Calu3 (cell line): Measurements from ENCODE around the gene LBHD2. TPM values are rescaled to one million over a fixed set of nuclear protein-coding genes. Genes with fewer than 3 reads are reported as not detected.
"Not testable (repeated sequence)": the region's sequence is repeated elsewhere in the genome, so short reads cannot be mapped to it uniquely, and the experiment has no call there.

ENCODE experiments used
- Bru-seq: library from RNA; stranded (reverse); fragments of 400-500 nt; gene quantifications from one replicate; lab custom pipeline; 2021; lab: Mats Ljungman, UMichigan
- BruChase-seq, 2 experiments: library from RNA; stranded (reverse); fragments of 400-500 nt; gene quantifications; one replicate each; lab custom pipeline; 2021; lab: Mats Ljungman, UMichigan
- BruUV-seq: library from RNA; stranded (reverse); fragments of 400-500 nt; replicated peaks from 2 replicates; lab custom pipeline; 2021; lab: Mats Ljungman, UMichigan
- CTCF ChIA-PET: fragments of 300-600 bp; sonication (Branson Sonifier 250); formaldehyde crosslinking; loops from one replicate; lab custom pipeline; 2022; ENCODE audit warnings: antibody characterized with exemption; lab: Charles Lee
- DNase-seq: peaks from one replicate; pipeline ENCODE4 v3.0.0; 2022
- H3K27ac Mint-ChIP-seq: one replicate; pipeline ENCODE4 v1.8.0; 2022; ENCODE audit warnings: mixed read lengths; ENCODE audit not compliant: unreplicated experiment
- H3K27me3 Mint-ChIP-seq: one replicate; pipeline ENCODE4 v1.8.0; 2022; ENCODE audit warnings: mixed read lengths; ENCODE audit not compliant: unreplicated experiment
- H3K36me3 Mint-ChIP-seq: one replicate; pipeline ENCODE4 v1.8.0; 2022; ENCODE audit warnings: mild to moderate bottlenecking, moderate library complexity, mixed read lengths; ENCODE audit not compliant: insufficient read depth, unreplicated experiment
- H3K4me1 Mint-ChIP-seq: one replicate; pipeline ENCODE4 v1.8.0; 2022; ENCODE audit warnings: mild to moderate bottlenecking, low read depth, mixed read lengths; ENCODE audit not compliant: unreplicated experiment
- H3K4me3 Mint-ChIP-seq: one replicate; pipeline ENCODE4 v1.8.0; 2022; ENCODE audit warnings: mild to moderate bottlenecking, low read depth, moderate library complexity, mixed read lengths; ENCODE audit not compliant: unreplicated experiment
- H3K9me3 Mint-ChIP-seq: one replicate; pipeline ENCODE4 v1.8.0; 2022; ENCODE audit warnings: low read depth, mixed read lengths; ENCODE audit not compliant: unreplicated experiment
- intact Hi-C: fragments of 100-400 bp; cut with micrococcal nuclease; formaldehyde crosslinking; loops from one replicate; pipeline ENCODE4 v1.10.0; 2022; ENCODE audit not compliant: unreplicated experiment
- long read RNA-seq: library from polyadenylated mRNA; stranded (forward); transcript quantifications from one replicate; pipeline ENCODE4 v2.0.0, GENCODE V29; 2022
- total RNA-seq: library from RNA; stranded (reverse); gene quantifications from 2 replicates; pipeline ENCODE4 v1.2.3, GENCODE V29; 2022
- TF ChIP-seq, protein P1 (sequence below): fragments of 200-600 bp; IDR thresholded peaks from one replicate; pipeline ENCODE4 v1.8.0; 2022; ENCODE audit warnings: antibody characterized with exemption; ENCODE audit not compliant: unreplicated experiment

The LBHD2 gene
- total RNA-seq (not detected in 2 replicates), Bru-seq, nascent RNA (not detected), BruChase-seq, experiment 1, labeled RNA remaining after a 6-hour chase (not detected), BruChase-seq, experiment 2, labeled RNA remaining after a 2-hour chase (not detected)
- long read RNA-seq, result 0 reads

DNA sequence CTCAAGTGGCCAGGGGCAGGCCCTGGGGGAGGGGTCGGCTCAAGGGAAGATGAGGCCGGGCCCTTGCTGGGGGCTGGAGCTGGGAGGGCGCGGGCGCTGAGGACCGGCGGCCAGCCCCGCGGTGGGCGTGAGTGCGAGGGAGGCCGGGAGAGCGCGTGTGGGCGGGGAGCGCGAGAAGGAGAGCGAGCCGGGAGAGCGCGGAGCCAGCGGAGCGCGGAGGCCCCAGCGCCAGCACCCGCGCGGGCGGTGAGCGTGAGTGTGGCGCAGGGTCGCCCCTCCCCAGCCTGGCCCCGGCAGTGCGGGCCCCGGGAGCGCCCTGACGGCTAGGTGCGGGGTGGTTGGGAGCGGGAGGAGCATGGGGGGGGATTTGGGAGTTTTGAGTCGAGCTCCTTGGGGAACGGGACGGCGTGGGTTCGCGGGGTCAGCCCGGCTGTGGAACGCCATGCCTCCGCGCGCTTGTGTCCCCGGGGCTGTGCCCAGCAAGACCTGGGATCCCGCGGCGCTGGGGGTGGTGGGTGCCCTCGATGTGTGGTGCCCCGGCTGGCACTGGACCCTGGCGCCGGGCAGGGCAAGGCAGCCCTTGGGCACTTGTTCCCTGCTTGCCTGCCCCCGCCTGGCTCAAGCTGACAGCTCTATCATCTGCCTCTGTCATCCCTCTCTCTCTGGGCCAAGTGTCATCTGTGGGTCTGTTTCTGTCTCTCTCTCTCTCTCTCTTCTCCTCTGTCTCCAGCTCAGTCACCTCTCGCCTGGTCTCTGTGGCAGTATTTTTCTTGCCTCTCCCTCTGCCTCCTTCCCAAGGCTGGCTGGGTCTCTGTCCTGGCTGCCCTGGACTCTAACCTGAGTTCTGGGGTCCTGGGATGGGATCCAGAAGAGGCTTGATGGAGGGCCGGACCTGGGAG lies at the start of gene LBHD2:
Gene LBHD2, plus strand, starts transcription at position 190 of the 899 bp plus-strand sequence. CDS start 1,803 bp downstream, outside the sequence.
- CTCF ChIA-PET, result no interaction called here
- H3K4me1 Mint-ChIP-seq, result no peaks in the 10 kb centered on the region
- no TSS peak for BruUV-seq

DNA sequence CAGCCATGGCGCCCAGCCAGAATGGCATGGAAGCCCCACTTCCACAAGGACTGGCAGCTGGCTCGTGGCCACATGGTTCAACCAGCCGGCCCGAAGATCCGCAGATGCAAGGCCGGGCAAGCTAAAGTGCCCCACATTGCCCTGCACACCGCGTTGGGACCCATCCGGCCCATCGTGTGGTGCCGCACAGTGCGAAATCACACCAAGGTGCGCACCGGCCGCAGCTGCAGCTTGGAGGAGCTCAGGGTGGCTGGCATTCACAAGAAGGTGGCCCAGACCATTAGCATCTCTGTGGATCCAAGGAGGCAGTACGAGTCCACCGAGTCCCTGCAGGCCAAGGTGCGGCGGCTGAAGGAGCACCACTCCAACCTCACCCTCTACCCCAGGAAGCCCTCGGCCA lies 42.5 kb upstream of the LBHD2 start:
- TF ChIP-seq, protein P1, sequence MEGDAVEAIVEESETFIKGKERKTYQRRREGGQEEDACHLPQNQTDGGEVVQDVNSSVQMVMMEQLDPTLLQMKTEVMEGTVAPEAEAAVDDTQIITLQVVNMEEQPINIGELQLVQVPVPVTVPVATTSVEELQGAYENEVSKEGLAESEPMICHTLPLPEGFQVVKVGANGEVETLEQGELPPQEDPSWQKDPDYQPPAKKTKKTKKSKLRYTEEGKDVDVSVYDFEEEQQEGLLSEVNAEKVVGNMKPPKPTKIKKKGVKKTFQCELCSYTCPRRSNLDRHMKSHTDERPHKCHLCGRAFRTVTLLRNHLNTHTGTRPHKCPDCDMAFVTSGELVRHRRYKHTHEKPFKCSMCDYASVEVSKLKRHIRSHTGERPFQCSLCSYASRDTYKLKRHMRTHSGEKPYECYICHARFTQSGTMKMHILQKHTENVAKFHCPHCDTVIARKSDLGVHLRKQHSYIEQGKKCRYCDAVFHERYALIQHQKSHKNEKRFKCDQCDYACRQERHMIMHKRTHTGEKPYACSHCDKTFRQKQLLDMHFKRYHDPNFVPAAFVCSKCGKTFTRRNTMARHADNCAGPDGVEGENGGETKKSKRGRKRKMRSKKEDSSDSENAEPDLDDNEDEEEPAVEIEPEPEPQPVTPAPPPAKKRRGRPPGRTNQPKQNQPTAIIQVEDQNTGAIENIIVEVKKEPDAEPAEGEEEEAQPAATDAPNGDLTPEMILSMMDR, result no peak
- intact Hi-C loops, result no loop called here
- BruUV-seq, result no TSS peak

More for the DNA sequence above, at the start of gene LBHD2:
- Mint-ChIP-seq H3K27ac (no peak within 1 kb of the TSS), H3K27me3 (peaks cover 14% of the 10 kb centered on the region), H3K36me3 (no peaks in the 10 kb centered on the region), H3K4me3 (peak within 1 kb of the TSS; percentile 46), H3K9me3 (no peaks in the 10 kb centered on the region)
- TF ChIP-seq, protein P1, result no peak
- intact Hi-C loops, result no loop called here
- no peak for DNase-seq

DNA sequence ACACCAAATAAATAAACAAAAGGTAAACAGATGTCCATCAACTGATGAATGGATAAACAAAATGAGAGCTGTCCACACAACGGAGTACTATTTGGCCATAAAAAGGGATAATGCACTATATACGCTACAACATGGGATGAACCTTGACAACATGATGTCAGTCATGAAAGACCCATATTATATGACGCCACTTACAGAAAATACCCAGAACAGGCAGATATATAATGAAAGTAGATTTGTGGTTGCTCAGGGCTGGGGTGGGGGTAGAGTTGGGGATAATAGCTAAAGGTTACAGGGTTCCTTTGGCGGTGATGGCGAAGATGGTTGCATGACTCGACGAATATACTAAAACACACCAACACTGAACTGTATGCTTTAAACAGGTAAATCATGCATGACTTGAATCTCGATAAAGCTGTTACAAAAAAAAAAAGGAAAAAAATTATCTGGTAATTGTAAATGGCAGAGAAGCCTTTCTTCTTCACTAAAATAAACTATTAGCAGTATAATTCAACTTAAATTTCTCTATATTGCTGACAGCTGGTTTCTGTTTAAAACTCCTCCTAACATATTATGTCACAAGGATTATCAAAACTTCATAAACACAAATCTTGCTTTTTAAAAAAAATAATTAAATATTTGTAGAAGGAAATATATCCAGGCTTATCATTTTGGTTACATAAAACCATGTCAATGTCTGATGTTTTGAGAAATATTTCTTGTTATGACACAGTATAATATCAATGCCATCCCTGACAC lies 40.6 kb upstream of the LBHD2 start:
- DNase-seq, result no peak
- no peaks in the 10 kb centered on the region for H3K27me3 Mint-ChIP-seq
- no peak overlapping the region for H3K4me3 Mint-ChIP-seq
- BruUV-seq, result no TSS peak
- intact Hi-C loops, result no loop called here
- H3K4me1 Mint-ChIP-seq, result peaks cover 12% of the 10 kb centered on the region
- no peaks in the 10 kb centered on the region for H3K9me3 Mint-ChIP-seq
- no peak overlapping the region for H3K27ac Mint-ChIP-seq
- CTCF ChIA-PET, result no interaction called here
- TF ChIP-seq, protein P1, result no peak
- peaks cover 19% of the 10 kb centered on the region for H3K36me3 Mint-ChIP-seq

More for the DNA sequence above, 42.5 kb upstream of the LBHD2 start:
- Mint-ChIP-seq H3K27ac (no peak overlapping the region), H3K4me3 (no peak overlapping the region), H3K27me3 (no peaks in the 10 kb centered on the region), H3K4me1 (peaks cover 12% of the 10 kb centered on the region), H3K9me3 (no peaks in the 10 kb centered on the region), H3K36me3 (peaks cover 11% of the 10 kb centered on the region)
- DNase-seq, result no peak
- CTCF ChIA-PET, result no interaction called here

DNA sequence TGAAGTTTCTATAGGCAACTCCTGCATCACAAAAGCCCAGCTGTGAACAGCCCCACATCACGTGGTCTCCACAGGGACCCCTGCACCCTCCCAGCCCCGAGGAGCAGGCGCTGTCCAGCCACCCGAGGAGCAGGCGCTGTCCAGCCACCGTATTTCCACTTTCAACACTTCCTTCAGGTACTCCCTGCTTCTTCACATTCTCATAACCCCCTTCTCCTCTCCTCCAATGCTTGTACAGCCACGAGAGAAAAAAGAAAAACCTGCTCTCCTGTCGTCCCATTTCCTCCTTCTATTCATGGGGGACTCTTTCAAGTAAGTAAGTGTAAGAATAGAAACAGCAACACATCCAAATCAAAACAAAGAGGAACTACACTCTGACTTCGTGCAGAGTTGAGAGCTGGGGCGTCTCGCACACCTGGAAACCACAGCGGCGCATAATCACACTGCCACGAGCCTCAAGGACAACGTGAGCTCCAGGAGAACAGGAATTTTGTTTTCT lies 38.6 kb upstream of the LBHD2 start:
- no peaks in the 10 kb centered on the region for H3K9me3 Mint-ChIP-seq
- intact Hi-C loops, result no loop called here
- no peak for DNase-seq
- no peaks in the 10 kb centered on the region for H3K27me3 Mint-ChIP-seq
- no peak overlapping the region for H3K27ac Mint-ChIP-seq
- CTCF ChIA-PET, result no interaction called here
- TF ChIP-seq, protein P1, result no peak
- peaks cover 19% of the 10 kb centered on the region for H3K36me3 Mint-ChIP-seq
- no TSS peak for BruUV-seq
- H3K4me1 Mint-ChIP-seq, result peaks cover 19% of the 10 kb centered on the region
- H3K4me3 Mint-ChIP-seq, result no peak overlapping the region

DNA sequence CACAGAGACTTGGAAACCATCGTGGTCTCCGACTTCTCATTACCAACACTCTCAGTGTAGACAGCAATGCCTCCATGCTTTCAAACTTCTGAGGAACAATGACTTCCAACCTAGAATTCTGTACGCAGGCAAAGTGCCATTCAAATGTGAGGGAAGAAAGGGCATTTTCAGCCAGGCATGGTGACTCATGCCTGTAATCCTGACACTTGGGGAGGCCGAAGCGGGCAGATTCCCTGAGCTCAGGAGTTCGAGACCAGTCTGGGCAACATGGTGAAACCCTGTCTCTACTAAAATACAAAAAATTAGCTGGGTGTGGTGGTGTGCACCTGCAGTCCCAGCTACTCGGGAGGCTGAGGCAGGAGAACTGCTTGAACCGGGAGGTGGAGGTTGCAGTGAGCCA lies 36.6 kb upstream of the LBHD2 start:
- BruUV-seq, CTCF ChIA-PET, intact Hi-C loops, H3K27me3 Mint-ChIP-seq, H3K4me3 Mint-ChIP-seq, DNase-seq, H3K9me3 Mint-ChIP-seq, H3K27ac Mint-ChIP-seq: not testable (repeated sequence)
- Mint-ChIP-seq H3K36me3 (peaks cover 10% of the 10 kb centered on the region), H3K4me1 (peaks cover 32% of the 10 kb centered on the region)
